Sigmoid colon (tissue), 3 donors: ENCODE measurements around the gene CLCNKA.

Experiments used
- POLR2A ChIP-seq, 2 donors: fragments of 450-650 bp; IDR thresholded peaks; one replicate each; pipeline ENCODE4 v1.6.1; 2016; ENCODE audit warnings: antibody characterized with exemption in 2 of 2, mild to moderate bottlenecking in 2 of 2, moderate library complexity in 2 of 2
- TF ChIP-seq, protein P1 (sequence below), 4 experiments: fragments of 450-650 bp in 3 of 4; fragments of 200-600 bp in 1 of 4; IDR thresholded peaks; one replicate each; pipeline ENCODE4 v1.5.1; 2016 to 2019; ENCODE audit warnings: antibody characterized with exemption in 4 of 4, mild to moderate bottlenecking in 3 of 4, moderate library complexity in 2 of 4

DNA sequence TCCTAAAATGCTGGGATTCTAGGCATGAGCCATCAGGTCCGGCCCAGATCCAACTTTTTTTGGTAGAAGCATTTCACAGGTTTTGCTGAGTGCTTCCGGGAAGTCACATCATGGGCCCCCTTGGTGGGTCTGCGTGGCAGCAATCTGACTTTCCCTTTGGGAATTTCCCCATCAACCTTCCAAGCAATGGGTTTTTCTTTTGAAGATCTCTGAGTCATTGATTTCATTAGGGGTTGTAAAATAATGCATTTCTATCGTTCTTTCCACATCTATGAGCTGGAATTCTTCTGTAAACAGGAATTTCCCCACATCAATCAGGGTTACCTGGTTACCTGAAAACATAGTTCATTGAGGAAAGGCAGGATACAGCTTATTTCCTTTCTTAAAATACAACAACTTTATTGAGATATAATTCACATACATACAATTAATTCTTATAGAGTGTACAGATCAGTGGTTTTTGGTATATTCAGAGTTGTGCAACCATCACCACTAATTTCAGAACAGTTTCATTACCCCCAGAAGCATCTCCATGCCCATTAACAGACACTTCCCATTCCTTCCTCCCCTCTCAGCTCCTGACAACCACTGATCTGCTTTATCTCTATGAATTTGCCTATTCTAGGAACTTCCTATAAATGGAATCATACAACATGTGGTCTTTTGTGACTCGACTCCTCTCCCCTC, 36.1 kb upstream of the CLCNKA start:
- TF ChIP-seq, protein P1, sequence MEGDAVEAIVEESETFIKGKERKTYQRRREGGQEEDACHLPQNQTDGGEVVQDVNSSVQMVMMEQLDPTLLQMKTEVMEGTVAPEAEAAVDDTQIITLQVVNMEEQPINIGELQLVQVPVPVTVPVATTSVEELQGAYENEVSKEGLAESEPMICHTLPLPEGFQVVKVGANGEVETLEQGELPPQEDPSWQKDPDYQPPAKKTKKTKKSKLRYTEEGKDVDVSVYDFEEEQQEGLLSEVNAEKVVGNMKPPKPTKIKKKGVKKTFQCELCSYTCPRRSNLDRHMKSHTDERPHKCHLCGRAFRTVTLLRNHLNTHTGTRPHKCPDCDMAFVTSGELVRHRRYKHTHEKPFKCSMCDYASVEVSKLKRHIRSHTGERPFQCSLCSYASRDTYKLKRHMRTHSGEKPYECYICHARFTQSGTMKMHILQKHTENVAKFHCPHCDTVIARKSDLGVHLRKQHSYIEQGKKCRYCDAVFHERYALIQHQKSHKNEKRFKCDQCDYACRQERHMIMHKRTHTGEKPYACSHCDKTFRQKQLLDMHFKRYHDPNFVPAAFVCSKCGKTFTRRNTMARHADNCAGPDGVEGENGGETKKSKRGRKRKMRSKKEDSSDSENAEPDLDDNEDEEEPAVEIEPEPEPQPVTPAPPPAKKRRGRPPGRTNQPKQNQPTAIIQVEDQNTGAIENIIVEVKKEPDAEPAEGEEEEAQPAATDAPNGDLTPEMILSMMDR (IDR thresholded peaks at IDR 0.05): no peak
- no peak for TF ChIP-seq POLR2A (IDR thresholded peaks at IDR 0.05)
